T-helper 17 cell (primary cell): ENCODE data around the gene PXDC1. TPM values are rescaled to one million over a fixed set of nuclear protein-coding genes. Genes with fewer than 3 reads are reported as not detected.

ENCODE experiments used
- ATAC-seq: fragments of 150-1000 bp; cut with Tn5 transposase; 2 replicates; pipeline ENCODE4 v1.10.0; 2021; ENCODE audit warnings: mild to moderate bottlenecking, moderate library complexity
- DNase-seq, 3 donors: peaks; one replicate each; pipeline versions ENCODE4 v3.0.0 to v3.0.0-alpha.2; 2020 to 2021
- H3K9me3 ChIP-seq: one replicate; pipeline ENCODE4 v1.7.0; 2013; ENCODE audit warnings: low read length, mild to moderate bottlenecking; ENCODE audit not compliant: control insufficient read depth, poor library complexity, severe bottlenecking
- H3K27ac Mint-ChIP-seq: one replicate; pipeline ENCODE4 v1.8.0; 2022; ENCODE audit warnings: mild to moderate bottlenecking, moderate library complexity, mixed read lengths
- H3K27me3 Mint-ChIP-seq: one replicate; pipeline ENCODE4 v1.8.0; 2022; ENCODE audit warnings: mixed read lengths
- H3K36me3 Mint-ChIP-seq: one replicate; pipeline ENCODE4 v1.8.0; 2022; ENCODE audit warnings: low read depth, mixed read lengths
- H3K4me1 Mint-ChIP-seq: one replicate; pipeline ENCODE4 v1.8.0; 2022; ENCODE audit warnings: mild to moderate bottlenecking, mixed read lengths
- H3K4me3 Mint-ChIP-seq: one replicate; pipeline ENCODE4 v1.8.0; 2022; ENCODE audit warnings: mild to moderate bottlenecking, moderate library complexity, mixed read lengths
- total RNA-seq, 4 donors: library from RNA in 2 of 4; stranded (reverse) in 2 of 4; gene quantifications; one replicate each; pipeline ENCODE4 v1.2.3 and lab custom pipeline; 2022 to 2026

The PXDC1 gene
- total RNA-seq, 2 donors from 2014 or later = 0.72 to 3.6 TPM

DNA sequence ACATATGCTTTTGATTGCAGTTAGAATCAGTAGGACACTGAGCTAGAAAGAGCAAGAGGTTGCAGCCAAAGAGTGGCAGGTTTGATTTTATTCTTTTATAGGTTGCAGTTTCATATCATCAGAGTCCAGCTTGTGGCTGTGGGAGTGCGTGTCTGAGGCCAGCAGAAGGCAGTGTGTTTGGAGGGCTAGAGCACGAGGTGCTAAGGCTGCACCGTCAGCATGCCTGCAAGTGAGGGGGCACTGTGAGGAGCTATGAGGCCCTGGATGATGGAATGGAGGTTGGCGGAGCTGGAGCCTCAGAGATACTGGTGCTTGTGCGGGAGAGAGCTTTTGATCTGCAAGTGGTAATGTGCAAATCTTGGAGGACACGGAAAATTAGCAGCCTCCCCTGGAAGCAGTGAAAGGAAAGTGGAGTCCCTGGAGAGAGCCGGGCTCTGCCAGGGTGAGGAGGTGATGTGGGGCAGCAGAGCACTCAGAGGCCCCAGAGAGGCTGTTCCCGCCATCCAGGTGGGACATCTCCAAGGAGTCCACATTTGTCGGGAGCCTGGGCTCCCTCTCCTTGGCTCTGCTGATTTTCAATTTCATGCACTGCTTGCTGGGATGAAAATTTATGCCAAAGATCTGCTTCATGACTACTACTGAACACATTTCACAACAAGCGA, 43.6 kb downstream of the PXDC1 start:
- no peak overlapping the region for H3K4me3 Mint-ChIP-seq
- H3K9me3 ChIP-seq = no peaks in the 10 kb centered on the region
- ATAC-seq = no peak
- no peaks in the 10 kb centered on the region for H3K36me3 Mint-ChIP-seq
- no peak overlapping the region for H3K27ac Mint-ChIP-seq
- DNase-seq = no peak
- no peaks in the 10 kb centered on the region for H3K4me1 Mint-ChIP-seq
- H3K27me3 Mint-ChIP-seq = peaks cover 14% of the 10 kb centered on the region

- no peak for ATAC-seq
- peaks cover 19% of the 10 kb centered on the region for H3K27me3 Mint-ChIP-seq
Measured at GRCh38 chr6:3707024-3707423, 44.5 kb downstream of the PXDC1 start.

GRCh38 chr6:3706547-3706946, 45.0 kb downstream of the PXDC1 start:
- H3K4me1 Mint-ChIP-seq = no peaks in the 10 kb centered on the region
- DNase-seq (no peak), ATAC-seq (no peak)
- H3K4me3 Mint-ChIP-seq = no peak overlapping the region
- peaks cover 19% of the 10 kb centered on the region for H3K27me3 Mint-ChIP-seq
- no peaks in the 10 kb centered on the region for H3K9me3 ChIP-seq
- H3K36me3 Mint-ChIP-seq = no peaks in the 10 kb centered on the region
- no peak overlapping the region for H3K27ac Mint-ChIP-seq

More at GRCh38 chr6:3707024-3707423, 44.5 kb downstream of the PXDC1 start:
- H3K27ac Mint-ChIP-seq = no peak overlapping the region
- H3K36me3 Mint-ChIP-seq = no peaks in the 10 kb centered on the region
- H3K4me3 Mint-ChIP-seq = no peak overlapping the region
- no peak for DNase-seq
- H3K4me1 Mint-ChIP-seq = no peaks in the 10 kb centered on the region
- H3K9me3 ChIP-seq = no peaks in the 10 kb centered on the region

DNA sequence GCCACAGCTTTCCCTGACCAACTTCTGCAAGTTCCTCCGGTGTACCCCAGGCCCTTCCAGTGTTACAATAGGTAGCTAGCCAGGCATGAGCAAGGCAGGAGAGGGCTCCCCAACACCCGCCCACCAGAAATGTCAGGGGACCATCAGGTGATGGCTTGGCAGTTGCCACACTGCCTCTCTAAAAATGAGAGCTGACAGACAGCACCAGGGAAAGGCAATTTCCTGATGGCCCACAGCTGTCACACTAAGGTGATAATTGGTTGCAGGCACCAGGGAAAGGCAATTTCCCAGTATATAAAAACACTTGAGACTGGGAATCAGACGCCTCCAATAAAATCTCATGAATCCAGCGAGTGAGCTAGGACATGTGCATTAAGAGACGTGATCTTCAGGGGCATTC, 49.9 kb downstream of the PXDC1 start:
- Mint-ChIP-seq H3K36me3 (no peaks in the 10 kb centered on the region), H3K27ac (no peak overlapping the region), H3K4me1 (no peaks in the 10 kb centered on the region), H3K27me3 (peaks cover 17% of the 10 kb centered on the region), H3K4me3 (no peak overlapping the region)
- ATAC-seq (no peak), DNase-seq (no peak)
- no peaks in the 10 kb centered on the region for H3K9me3 ChIP-seq

DNA sequence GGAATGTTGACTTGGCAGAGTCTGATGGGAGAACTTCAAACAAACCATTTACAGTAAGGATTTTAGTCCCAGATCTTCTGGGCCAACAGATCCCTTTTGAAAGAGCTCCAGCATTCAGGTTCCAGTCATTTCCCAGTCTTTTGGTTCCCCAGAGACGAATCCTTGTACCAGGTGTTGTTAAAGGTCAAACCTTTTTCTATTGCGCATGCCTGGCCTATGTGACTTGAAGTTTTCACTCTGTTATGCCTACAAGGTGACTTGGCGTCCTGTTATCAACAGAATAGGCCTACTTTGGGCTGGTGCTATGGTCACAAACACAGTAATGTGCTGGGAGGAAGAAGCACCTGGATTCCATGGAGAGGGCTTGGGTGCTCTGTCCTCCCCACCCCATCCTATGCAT, 52.3 kb downstream of the PXDC1 start:
- DNase-seq (no peak), ATAC-seq (no peak)
- peaks cover 2% of the 10 kb centered on the region for H3K36me3 Mint-ChIP-seq
- H3K27me3 Mint-ChIP-seq = peaks cover 28% of the 10 kb centered on the region
- no peaks in the 10 kb centered on the region for H3K9me3 ChIP-seq
- no peaks in the 10 kb centered on the region for H3K4me1 Mint-ChIP-seq
- H3K4me3 Mint-ChIP-seq = no peak overlapping the region
- H3K27ac Mint-ChIP-seq = no peak overlapping the region

- H3K27ac Mint-ChIP-seq = no peak overlapping the region
- peaks cover 2% of the 10 kb centered on the region for H3K36me3 Mint-ChIP-seq
- ATAC-seq (no peak), DNase-seq (no peak)
- no peaks in the 10 kb centered on the region for H3K9me3 ChIP-seq
- no peak overlapping the region for H3K4me3 Mint-ChIP-seq
- peaks cover 27% of the 10 kb centered on the region for H3K27me3 Mint-ChIP-seq
- H3K4me1 Mint-ChIP-seq = no peaks in the 10 kb centered on the region
Measured at GRCh38 chr6:3698021-3698420, 53.5 kb downstream of the PXDC1 start.

GRCh38 chr6:3697609-3698008, 53.9 kb downstream of the PXDC1 start:
- peaks cover 2% of the 10 kb centered on the region for H3K36me3 Mint-ChIP-seq
- H3K27ac Mint-ChIP-seq = no peak overlapping the region
- ATAC-seq (no peak), DNase-seq (no peak)
- no peaks in the 10 kb centered on the region for H3K9me3 ChIP-seq
- H3K4me3 Mint-ChIP-seq = no peak overlapping the region
- peaks cover 23% of the 10 kb centered on the region for H3K27me3 Mint-ChIP-seq
- no peaks in the 10 kb centered on the region for H3K4me1 Mint-ChIP-seq

DNA sequence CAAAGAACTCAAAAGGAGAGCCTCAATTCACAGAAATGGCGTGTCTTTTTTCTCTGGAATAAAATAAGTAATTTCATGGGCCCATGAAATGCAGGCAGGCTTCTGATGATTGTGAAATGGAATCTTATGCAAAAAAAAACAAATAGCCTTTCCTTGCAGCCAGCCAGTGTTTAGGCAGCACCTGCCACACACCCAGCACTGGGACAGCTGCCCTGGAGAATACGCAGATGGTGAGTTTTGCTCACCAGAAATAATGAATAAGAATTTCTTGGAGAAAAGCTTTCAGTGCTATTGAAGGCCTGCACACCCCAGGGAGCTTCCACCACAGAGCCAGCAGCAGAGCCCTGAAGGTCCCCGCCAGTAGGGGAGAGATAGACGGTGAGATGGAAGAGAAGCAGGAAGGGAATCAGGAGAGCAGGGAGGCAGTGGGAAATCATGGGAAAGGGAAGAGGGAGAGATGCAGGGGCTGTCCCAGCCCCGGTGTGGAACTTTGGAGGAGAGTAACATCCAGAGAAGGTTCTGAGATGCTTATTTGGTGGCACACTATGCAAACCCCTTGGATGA, 54.9 kb downstream of the PXDC1 start:
- Mint-ChIP-seq H3K27me3 (peaks cover 20% of the 10 kb centered on the region), H3K27ac (no peak overlapping the region), H3K36me3 (peaks cover 2% of the 10 kb centered on the region), H3K4me3 (no peak overlapping the region), H3K4me1 (no peaks in the 10 kb centered on the region)
- DNase-seq = no peak
- no peak for ATAC-seq
- H3K9me3 ChIP-seq = no peaks in the 10 kb centered on the region

DNA sequence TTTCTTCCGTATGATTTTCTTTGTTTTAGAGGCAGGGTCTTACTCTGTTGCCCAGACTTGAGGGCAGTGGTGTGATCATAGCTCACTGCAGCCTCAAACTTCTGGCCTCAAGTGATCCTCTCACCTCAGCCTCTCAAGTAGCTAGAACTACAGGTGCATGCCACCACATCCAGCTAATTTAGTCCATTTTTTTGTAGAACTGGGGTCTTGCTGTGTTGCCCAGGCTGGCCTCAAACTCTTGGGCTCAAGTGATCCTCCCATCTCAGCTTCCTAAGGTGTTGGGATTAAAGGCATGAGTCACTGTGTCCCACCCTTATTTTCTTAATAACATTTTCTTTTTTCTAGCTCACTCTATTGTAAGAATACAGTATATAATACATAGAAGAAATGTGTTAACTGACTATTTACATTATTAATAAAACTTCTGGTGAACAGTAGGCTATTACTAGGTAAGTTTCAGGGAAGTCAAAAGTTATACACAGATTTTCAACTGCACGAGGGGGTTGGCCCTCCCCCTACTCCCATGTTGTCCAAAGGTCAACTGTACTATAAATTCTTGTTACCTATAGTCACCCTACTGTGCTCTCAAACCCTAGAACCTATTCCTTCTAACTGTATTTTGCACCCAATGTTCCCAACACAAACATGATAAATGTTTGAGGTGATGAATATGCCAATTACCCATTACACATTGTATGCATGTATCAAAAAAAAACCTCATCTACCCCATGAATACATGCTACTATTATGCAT, 56.3 kb downstream of the PXDC1 start:
- no peak overlapping the region for H3K27ac Mint-ChIP-seq
- no peak for ATAC-seq
- no peaks in the 10 kb centered on the region for H3K4me1 Mint-ChIP-seq

DNA sequence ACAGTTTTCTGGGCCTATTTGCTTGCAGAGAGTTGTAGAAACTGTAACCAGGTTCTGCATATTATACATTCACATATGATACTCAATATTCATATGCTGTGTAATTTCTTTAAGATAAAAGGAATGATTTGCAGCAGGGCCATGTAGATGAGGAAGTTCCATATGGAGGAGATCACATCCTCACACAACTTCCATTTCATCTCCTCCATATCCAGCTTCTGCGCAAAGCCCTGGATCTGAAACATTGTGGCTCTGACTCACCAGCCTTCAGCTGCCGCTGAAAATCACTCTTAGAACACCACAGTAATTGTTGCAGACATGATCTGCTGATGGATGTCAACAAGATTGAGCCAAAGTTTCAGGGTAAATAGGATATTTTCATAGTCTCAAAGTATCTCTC, 57.7 kb downstream of the PXDC1 start:
- H3K36me3 Mint-ChIP-seq = peaks cover 2% of the 10 kb centered on the region
- ATAC-seq (no peak), DNase-seq (no peak)
- no peaks in the 10 kb centered on the region for H3K4me1 Mint-ChIP-seq
- no peak overlapping the region for H3K27ac Mint-ChIP-seq
- H3K9me3 ChIP-seq = no peaks in the 10 kb centered on the region
- H3K27me3 Mint-ChIP-seq = peaks cover 33% of the 10 kb centered on the region
- no peak overlapping the region for H3K4me3 Mint-ChIP-seq

More for the DNA sequence above, 56.3 kb downstream of the PXDC1 start:
- DNase-seq = no peak
- Mint-ChIP-seq H3K36me3 (peaks cover 2% of the 10 kb centered on the region), H3K4me3 (no peak overlapping the region), H3K27me3 (peaks cover 25% of the 10 kb centered on the region)
- H3K9me3 ChIP-seq = no peaks in the 10 kb centered on the region

GRCh38 chr6:3690506-3690905, 61.0 kb downstream of the PXDC1 start:
- Mint-ChIP-seq H3K36me3 (no peaks in the 10 kb centered on the region), H3K4me3 (no peak overlapping the region), H3K27ac (peak overlapping the region; percentile 1), H3K27me3 (peaks cover 35% of the 10 kb centered on the region), H3K4me1 (no peaks in the 10 kb centered on the region)
- H3K9me3 ChIP-seq = no peaks in the 10 kb centered on the region
- no peak for DNase-seq
- no peak for ATAC-seq

GRCh38 chr6:3687847-3688246, 63.7 kb downstream of the PXDC1 start:
- ATAC-seq (no peak), DNase-seq (no peak)
- no peaks in the 10 kb centered on the region for H3K9me3 ChIP-seq
- H3K36me3 Mint-ChIP-seq = no peaks in the 10 kb centered on the region
- H3K4me3 Mint-ChIP-seq = no peak overlapping the region
- H3K4me1 Mint-ChIP-seq = no peaks in the 10 kb centered on the region
- H3K27me3 Mint-ChIP-seq = peaks cover 51% of the 10 kb centered on the region
- no peak overlapping the region for H3K27ac Mint-ChIP-seq

DNA sequence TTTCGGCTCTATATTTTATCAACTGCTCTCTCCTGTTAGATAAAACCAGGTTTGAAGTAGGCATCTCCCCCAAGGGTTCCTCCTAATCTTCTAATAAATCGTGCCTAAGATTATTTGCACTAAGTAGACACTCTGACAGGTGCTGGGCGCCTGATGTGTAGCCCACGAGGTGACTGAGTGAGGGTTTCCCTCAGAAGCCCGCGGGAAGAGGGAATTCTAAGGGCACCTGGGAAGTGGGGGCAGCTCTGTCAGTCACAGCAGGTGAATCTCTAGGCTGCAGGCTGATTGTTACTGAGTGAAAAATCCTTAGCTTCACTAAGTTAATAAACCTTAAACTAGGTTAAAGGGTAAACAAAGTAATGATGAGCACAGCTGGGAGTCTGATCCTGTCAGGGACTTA, 68.2 kb downstream of the PXDC1 start:
- H3K4me1 Mint-ChIP-seq = no peaks in the 10 kb centered on the region
- ATAC-seq (no peak), DNase-seq (no peak)
- H3K27ac Mint-ChIP-seq = no peak overlapping the region
- H3K36me3 Mint-ChIP-seq = no peaks in the 10 kb centered on the region
- peaks cover 2% of the 10 kb centered on the region for H3K9me3 ChIP-seq
- H3K27me3 Mint-ChIP-seq = peaks cover 51% of the 10 kb centered on the region
- no peak overlapping the region for H3K4me3 Mint-ChIP-seq
